ENCODE results near the gene TMIGD2.

Gene TMIGD2

GRCh38 chr19:4268816-4269430, 33.3 kb downstream of the TMIGD2 start:
- Histone ChIP-seq H3K9me3 (ENCODE audit: control insufficient read depth, low read depth, low read length) (no peaks in the 10 kb centered on the region), H3K9ac (ENCODE audit: low read length) (no peak overlapping the region), H3K4me3 (ENCODE audit: low read length) (no peak overlapping the region), H3K4me1 (ENCODE audit: control insufficient read depth, low read depth, low read length) (no peaks in the 10 kb centered on the region), H3K27ac (ENCODE audit: low read length) (no peak overlapping the region), H3K27me3 (ENCODE audit: control insufficient read depth, insufficient read depth, low read length) (no peaks in the 10 kb centered on the region), H3K36me3 (ENCODE audit: control insufficient read depth, low read depth, low read length) (peaks cover 6% of the 10 kb centered on the region)

- no peaks in the 10 kb centered on the region for H3K27me3 ChIP-seq (ENCODE audit: control insufficient read depth, insufficient read depth, low read length)
- peaks cover 6% of the 10 kb centered on the region for H3K36me3 ChIP-seq (ENCODE audit: control insufficient read depth, low read depth, low read length)
- H3K4me3 ChIP-seq (ENCODE audit: low read length), result no peak overlapping the region
- H3K9me3 ChIP-seq (ENCODE audit: control insufficient read depth, low read depth, low read length), result no peaks in the 10 kb centered on the region
- no peaks in the 10 kb centered on the region for H3K4me1 ChIP-seq (ENCODE audit: control insufficient read depth, low read depth, low read length)
- H3K9ac ChIP-seq (ENCODE audit: low read length), result no peak overlapping the region
- no peak overlapping the region for H3K27ac ChIP-seq (ENCODE audit: low read length)
These were observed 34.0 kb downstream of the TMIGD2 start for GRCh38 chr19:4267901-4268815.

GRCh38 chr19:4267101-4267900, 34.9 kb downstream of the TMIGD2 start:
- Histone ChIP-seq H3K9me3 (ENCODE audit: control insufficient read depth, low read depth, low read length) (no peaks in the 10 kb centered on the region), H3K9ac (ENCODE audit: low read length) (no peak overlapping the region), H3K4me3 (ENCODE audit: low read length) (no peak overlapping the region), H3K27ac (ENCODE audit: low read length) (no peak overlapping the region), H3K36me3 (ENCODE audit: control insufficient read depth, low read depth, low read length) (peaks cover 6% of the 10 kb centered on the region), H3K4me1 (ENCODE audit: control insufficient read depth, low read depth, low read length) (no peaks in the 10 kb centered on the region), H3K27me3 (ENCODE audit: control insufficient read depth, insufficient read depth, low read length) (no peaks in the 10 kb centered on the region)

GRCh38 chr19:4266253-4267000, 35.8 kb downstream of the TMIGD2 start:
- H3K27ac ChIP-seq (ENCODE audit: low read length), result no peak overlapping the region
- H3K9ac ChIP-seq (ENCODE audit: low read length), result no peak overlapping the region
- no peaks in the 10 kb centered on the region for H3K4me1 ChIP-seq (ENCODE audit: control insufficient read depth, low read depth, low read length)
- H3K9me3 ChIP-seq (ENCODE audit: control insufficient read depth, low read depth, low read length), result no peaks in the 10 kb centered on the region
- H3K4me3 ChIP-seq (ENCODE audit: low read length), result no peak overlapping the region
- peaks cover 9% of the 10 kb centered on the region for H3K36me3 ChIP-seq (ENCODE audit: control insufficient read depth, low read depth, low read length)
- no peaks in the 10 kb centered on the region for H3K27me3 ChIP-seq (ENCODE audit: control insufficient read depth, insufficient read depth, low read length)

- H3K9ac ChIP-seq (ENCODE audit: low read length), result no peak overlapping the region
- H3K9me3 ChIP-seq (ENCODE audit: control insufficient read depth, low read depth, low read length), result no peaks in the 10 kb centered on the region
- no peaks in the 10 kb centered on the region for H3K27me3 ChIP-seq (ENCODE audit: control insufficient read depth, insufficient read depth, low read length)
- no peak overlapping the region for H3K27ac ChIP-seq (ENCODE audit: low read length)
- H3K36me3 ChIP-seq (ENCODE audit: control insufficient read depth, low read depth, low read length), result peaks cover 17% of the 10 kb centered on the region
- no peaks in the 10 kb centered on the region for H3K4me1 ChIP-seq (ENCODE audit: control insufficient read depth, low read depth, low read length)
- H3K4me3 ChIP-seq (ENCODE audit: low read length), result no peak overlapping the region
These were observed 37.4 kb downstream of the TMIGD2 start for GRCh38 chr19:4264812-4265211.

GRCh38 chr19:4260613-4261191, 41.5 kb downstream of the TMIGD2 start:
- H3K36me3 ChIP-seq (ENCODE audit: control insufficient read depth, low read depth, low read length), result peaks cover 31% of the 10 kb centered on the region
- no peaks in the 10 kb centered on the region for H3K27me3 ChIP-seq (ENCODE audit: control insufficient read depth, insufficient read depth, low read length)

GRCh38 chr19:4258181-4258580, 44.0 kb downstream of the TMIGD2 start:
- Histone ChIP-seq H3K27me3 (ENCODE audit: control insufficient read depth, insufficient read depth, low read length) (no peaks in the 10 kb centered on the region), H3K9ac (ENCODE audit: low read length) (no peak overlapping the region), H3K36me3 (ENCODE audit: control insufficient read depth, low read depth, low read length) (peaks cover 45% of the 10 kb centered on the region), H3K27ac (ENCODE audit: low read length) (no peak overlapping the region), H3K9me3 (ENCODE audit: control insufficient read depth, low read depth, low read length) (peaks cover 4% of the 10 kb centered on the region), H3K4me3 (ENCODE audit: low read length) (no peak overlapping the region), H3K4me1 (ENCODE audit: control insufficient read depth, low read depth, low read length) (no peaks in the 10 kb centered on the region)

More at GRCh38 chr19:4260613-4261191, 41.5 kb downstream of the TMIGD2 start:
- Histone ChIP-seq H3K4me1 (ENCODE audit: control insufficient read depth, low read depth, low read length) (no peaks in the 10 kb centered on the region), H3K4me3 (ENCODE audit: low read length) (no peak overlapping the region), H3K9ac (ENCODE audit: low read length) (no peak overlapping the region), H3K27ac (ENCODE audit: low read length) (no peak overlapping the region), H3K9me3 (ENCODE audit: control insufficient read depth, low read depth, low read length) (peaks cover 4% of the 10 kb centered on the region)

- peaks cover 4% of the 10 kb centered on the region for H3K9me3 ChIP-seq (ENCODE audit: control insufficient read depth, low read depth, low read length)
- no peaks in the 10 kb centered on the region for H3K4me1 ChIP-seq (ENCODE audit: control insufficient read depth, low read depth, low read length)
- H3K27me3 ChIP-seq (ENCODE audit: control insufficient read depth, insufficient read depth, low read length), result no peaks in the 10 kb centered on the region
- H3K36me3 ChIP-seq (ENCODE audit: control insufficient read depth, low read depth, low read length), result peaks cover 51% of the 10 kb centered on the region
- no peak overlapping the region for H3K9ac ChIP-seq (ENCODE audit: low read length)
- H3K4me3 ChIP-seq (ENCODE audit: low read length), result no peak overlapping the region
- H3K27ac ChIP-seq (ENCODE audit: low read length), result no peak overlapping the region
These were observed 45.2 kb downstream of the TMIGD2 start for GRCh38 chr19:4257025-4257424.

- H3K36me3 ChIP-seq (ENCODE audit: control insufficient read depth, low read depth, low read length), result peaks cover 52% of the 10 kb centered on the region
These were observed 45.6 kb downstream of the TMIGD2 start for GRCh38 chr19:4256563-4256962.

GRCh38 chr19:4246767-4247593, 55.2 kb downstream of the TMIGD2 start, which contains the start of gene YJU2:
Gene YJU2 (plus strand): TSS chr19:4247080. CDS start chr19:4247147, 67 bp downstream.
- Histone ChIP-seq H3K4me1 (ENCODE audit: control insufficient read depth, low read depth, low read length) (peaks cover 3% of the 10 kb centered on the region), H3K27ac (ENCODE audit: low read length) (peak within 1 kb of the TSS; percentile 98), H3K4me3 (ENCODE audit: low read length) (peak within 1 kb of the TSS; percentile 98), H3K36me3 (ENCODE audit: control insufficient read depth, low read depth, low read length) (peaks cover 27% of the 10 kb centered on the region), H3K9ac (ENCODE audit: low read length) (peak within 1 kb of the TSS; percentile 95), H3K9me3 (ENCODE audit: control insufficient read depth, low read depth, low read length) (no peaks in the 10 kb centered on the region), H3K27me3 (ENCODE audit: control insufficient read depth, insufficient read depth, low read length) (no peaks in the 10 kb centered on the region)

More at GRCh38 chr19:4256563-4256962, 45.6 kb downstream of the TMIGD2 start:
- Histone ChIP-seq H3K9me3 (ENCODE audit: control insufficient read depth, low read depth, low read length) (peaks cover 4% of the 10 kb centered on the region), H3K27ac (ENCODE audit: low read length) (no peak overlapping the region), H3K4me3 (ENCODE audit: low read length) (no peak overlapping the region), H3K4me1 (ENCODE audit: control insufficient read depth, low read depth, low read length) (no peaks in the 10 kb centered on the region), H3K9ac (ENCODE audit: low read length) (no peak overlapping the region), H3K27me3 (ENCODE audit: control insufficient read depth, insufficient read depth, low read length) (no peaks in the 10 kb centered on the region)
